ENCODE results near the gene DNAI4.

DNA sequence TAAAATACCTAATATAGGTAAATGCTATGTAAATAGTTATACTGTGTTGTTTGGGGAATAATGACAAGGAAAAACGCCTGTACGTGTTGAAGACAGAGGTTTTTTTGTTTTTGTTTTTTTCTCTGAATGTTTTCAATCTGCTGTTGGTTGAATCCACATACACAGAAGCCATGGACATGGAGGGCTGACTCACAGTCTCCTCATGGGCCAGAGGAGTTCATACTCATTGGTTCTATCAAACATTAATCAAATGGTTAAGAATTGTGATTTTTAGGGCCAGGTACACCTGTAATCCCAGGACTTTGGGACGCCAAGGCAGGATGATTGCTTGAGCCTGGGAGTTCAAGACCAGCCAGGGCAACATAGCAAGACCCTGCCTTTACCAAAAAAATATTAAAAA is 20.7 kb upstream of the DNAI4 start:
- TF ChIP-seq, protein P1, sequence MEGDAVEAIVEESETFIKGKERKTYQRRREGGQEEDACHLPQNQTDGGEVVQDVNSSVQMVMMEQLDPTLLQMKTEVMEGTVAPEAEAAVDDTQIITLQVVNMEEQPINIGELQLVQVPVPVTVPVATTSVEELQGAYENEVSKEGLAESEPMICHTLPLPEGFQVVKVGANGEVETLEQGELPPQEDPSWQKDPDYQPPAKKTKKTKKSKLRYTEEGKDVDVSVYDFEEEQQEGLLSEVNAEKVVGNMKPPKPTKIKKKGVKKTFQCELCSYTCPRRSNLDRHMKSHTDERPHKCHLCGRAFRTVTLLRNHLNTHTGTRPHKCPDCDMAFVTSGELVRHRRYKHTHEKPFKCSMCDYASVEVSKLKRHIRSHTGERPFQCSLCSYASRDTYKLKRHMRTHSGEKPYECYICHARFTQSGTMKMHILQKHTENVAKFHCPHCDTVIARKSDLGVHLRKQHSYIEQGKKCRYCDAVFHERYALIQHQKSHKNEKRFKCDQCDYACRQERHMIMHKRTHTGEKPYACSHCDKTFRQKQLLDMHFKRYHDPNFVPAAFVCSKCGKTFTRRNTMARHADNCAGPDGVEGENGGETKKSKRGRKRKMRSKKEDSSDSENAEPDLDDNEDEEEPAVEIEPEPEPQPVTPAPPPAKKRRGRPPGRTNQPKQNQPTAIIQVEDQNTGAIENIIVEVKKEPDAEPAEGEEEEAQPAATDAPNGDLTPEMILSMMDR (conservative IDR thresholded peaks at IDR 0.05 in 1 of 2, IDR thresholded peaks at IDR 0.05 in 1 of 2; ENCODE audit: extremely low read depth in 1 of 2, insufficient read depth in 1 of 2, low read depth in 1 of 2, low read length in 2 of 2), result no peak
- TF ChIP-seq EZH2 (IDR thresholded peaks at IDR 0.05; ENCODE audit: borderline replicate concordance, low read length), result no peak

Measured in mammary epithelial cell (primary cell).